Osteocyte (in vitro differentiated cells): ENCODE results near the gene TFEB. TPM values are rescaled to one million over a fixed set of nuclear protein-coding genes. Genes with fewer than 3 reads are reported as not detected.

Source experiments
- DNase-seq: peaks from one replicate; pipeline ENCODE4 v3.0.0; 2021; ENCODE audit warnings: mixed read lengths; ENCODE audit not compliant: unreplicated experiment; ENCODE audit errors: extremely low spot score
- H3K27ac Mint-ChIP-seq: one replicate; pipeline ENCODE4 v1.8.0; 2021; ENCODE audit warnings: mild to moderate bottlenecking, mixed read lengths; ENCODE audit not compliant: unreplicated experiment
- H3K27me3 Mint-ChIP-seq: one replicate; pipeline ENCODE4 v1.8.0; 2021; ENCODE audit warnings: mixed read lengths; ENCODE audit not compliant: unreplicated experiment
- H3K36me3 Mint-ChIP-seq: one replicate; pipeline ENCODE4 v1.8.0; 2021; ENCODE audit warnings: mixed read lengths; ENCODE audit not compliant: unreplicated experiment
- H3K4me1 Mint-ChIP-seq: one replicate; pipeline ENCODE4 v1.8.0; 2021; ENCODE audit warnings: mixed read lengths; ENCODE audit not compliant: unreplicated experiment
- H3K4me3 Mint-ChIP-seq: one replicate; pipeline ENCODE4 v1.8.0; 2021; ENCODE audit warnings: mild to moderate bottlenecking, moderate library complexity, mixed read lengths; ENCODE audit not compliant: unreplicated experiment
- H3K9me3 Mint-ChIP-seq: one replicate; pipeline ENCODE4 v1.8.0; 2021; ENCODE audit warnings: mixed read lengths; ENCODE audit not compliant: unreplicated experiment
- CTCF ChIP-seq: fragments of 200-600 bp; sonication (generic); IDR thresholded peaks from 2 replicates; pipeline ENCODE4 v1.5.0; 2021; ENCODE audit warnings: antibody characterized with exemption, mild to moderate bottlenecking, moderate library complexity
- total RNA-seq: library from RNA; stranded (reverse); gene quantifications from 2 replicates; pipeline ENCODE4 v1.2.1, GENCODE V29; 2021

Gene TFEB
- total RNA-seq, 1 donor from 2014 or later, result 11.1 TPM

GRCh38 chr6:41719436-41720261, 15.8 kb downstream of the TFEB start:
- peaks cover 35% of the 10 kb centered on the region for H3K4me1 Mint-ChIP-seq
- H3K4me3 Mint-ChIP-seq, result no peak overlapping the region
- H3K27me3 Mint-ChIP-seq, result no peaks in the 10 kb centered on the region
- H3K27ac Mint-ChIP-seq, result no peak overlapping the region
- TF ChIP-seq CTCF, result no peak
- DNase-seq, result no peak
- peaks cover 2% of the 10 kb centered on the region for H3K36me3 Mint-ChIP-seq
- H3K9me3 Mint-ChIP-seq, result no peaks in the 10 kb centered on the region

- no peak for TF ChIP-seq CTCF
- Mint-ChIP-seq H3K4me1 (peaks cover 33% of the 10 kb centered on the region), H3K36me3 (peaks cover 2% of the 10 kb centered on the region), H3K9me3 (no peaks in the 10 kb centered on the region), H3K27me3 (no peaks in the 10 kb centered on the region), H3K4me3 (no peak overlapping the region), H3K27ac (no peak overlapping the region)
- DNase-seq, result no peak
Observed at GRCh38 chr6:41718828-41719227, 16.6 kb downstream of the TFEB start.

- DNase-seq, result no peak
- no peak overlapping the region for H3K4me3 Mint-ChIP-seq
- H3K4me1 Mint-ChIP-seq, result peaks cover 36% of the 10 kb centered on the region
- H3K27me3 Mint-ChIP-seq, result no peaks in the 10 kb centered on the region
- no peaks in the 10 kb centered on the region for H3K36me3 Mint-ChIP-seq
- no peak for TF ChIP-seq CTCF
- no peaks in the 10 kb centered on the region for H3K9me3 Mint-ChIP-seq
- no peak overlapping the region for H3K27ac Mint-ChIP-seq
Observed at GRCh38 chr6:41717392-41717736, 18.0 kb downstream of the TFEB start.

GRCh38 chr6:41716516-41717391, 18.7 kb downstream of the TFEB start:
- no peaks in the 10 kb centered on the region for H3K9me3 Mint-ChIP-seq
- peaks cover 37% of the 10 kb centered on the region for H3K4me1 Mint-ChIP-seq
- TF ChIP-seq CTCF, result no peak
- H3K36me3 Mint-ChIP-seq, result no peaks in the 10 kb centered on the region
- no peak for DNase-seq
- no peak overlapping the region for H3K4me3 Mint-ChIP-seq
- no peak overlapping the region for H3K27ac Mint-ChIP-seq
- no peaks in the 10 kb centered on the region for H3K27me3 Mint-ChIP-seq
